Suprapubic skin (tissue), 4 donors: ENCODE data around the gene WDR62.

Experiments
- CTCF ChIP-seq, 2 donors: fragments of 200-600 bp in 1 of 2; fragments of 450-650 bp in 1 of 2; sonication (generic) in 1 of 2; IDR thresholded peaks; one replicate each; pipeline ENCODE4 v1.5.1; 2016 to 2019; ENCODE audit warnings: antibody characterized with exemption in 2 of 2, mild to moderate bottlenecking in 1 of 2, moderate library complexity in 1 of 2
- EP300 ChIP-seq: sonication (generic); formaldehyde crosslinking; IDR thresholded peaks from one replicate; pipeline ENCODE4 v1.6.1; 2017; ENCODE audit warnings: antibody characterized with exemption
- POLR2A ChIP-seq, 2 donors: fragments of 450-650 bp; IDR thresholded peaks; one replicate each; pipeline ENCODE4 v1.6.1; 2017; ENCODE audit warnings: antibody characterized with exemption in 2 of 2, mild to moderate bottlenecking in 2 of 2, moderate library complexity in 2 of 2
- POLR2AphosphoS5 ChIP-seq, 3 donors: sonication (generic); formaldehyde crosslinking; IDR thresholded peaks; one replicate each; pipeline ENCODE4 v1.6.1; 2017; ENCODE audit warnings: antibody characterized with exemption in 3 of 3

DNA sequence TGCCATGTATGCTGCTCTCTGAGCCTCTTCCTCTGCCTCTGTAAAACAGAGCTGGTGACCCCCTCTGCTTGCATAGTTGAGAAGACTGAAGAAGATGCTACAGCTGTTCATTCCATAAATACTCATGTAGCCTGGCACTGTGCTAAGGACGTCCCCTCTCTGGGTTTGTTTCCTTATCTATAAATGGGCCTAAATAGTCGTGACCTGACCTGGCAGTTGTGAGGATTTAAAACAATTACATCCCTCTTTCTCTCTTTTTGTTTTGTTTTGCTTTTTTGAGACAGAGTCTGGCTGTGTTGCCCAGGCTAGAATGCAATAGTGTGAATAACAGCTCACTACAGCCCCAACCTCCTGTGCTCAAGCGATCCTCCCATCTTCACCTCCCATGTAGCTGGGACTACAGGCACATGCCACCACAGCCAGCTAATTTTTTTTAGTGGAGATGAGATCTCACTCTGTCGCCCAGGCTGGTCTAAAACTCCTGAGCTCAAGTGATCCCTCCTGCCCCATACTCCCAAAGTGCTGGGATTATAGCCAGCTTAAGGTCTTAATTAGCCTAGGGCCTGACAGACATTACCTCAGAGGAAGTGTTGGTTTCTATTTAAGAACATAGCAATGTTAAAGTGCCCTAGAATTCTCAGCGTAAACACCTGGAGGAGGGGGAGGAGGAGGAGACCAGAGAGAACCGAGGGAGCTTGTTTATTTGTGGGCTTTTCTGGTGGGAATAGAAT, 4.6 kb downstream of the WDR62 start:
- TF ChIP-seq CTCF (IDR thresholded peaks at IDR 0.05) (no peak), POLR2AphosphoS5 (IDR thresholded peaks at IDR 0.05) (no peak), EP300 (no peak), POLR2A (IDR thresholded peaks at IDR 0.05) (no peak)
